ENCODE measurements around the gene GUCY2D.
"Not testable (repeated sequence)": the region's sequence is repeated elsewhere in the genome, so short reads cannot be mapped to it uniquely, and the experiment has no call there.

GUCY2D gene

GRCh38 chr17:8046929-8047768 lies 44.7 kb downstream of the GUCY2D start:
- DNase-seq, result no peak

- no peak for DNase-seq
Observed at GRCh38 chr17:8047769-8048110, 45.3 kb downstream of the GUCY2D start.

- DNase-seq, result no peak
Observed at GRCh38 chr17:8048236-8048635, 45.8 kb downstream of the GUCY2D start.

GRCh38 chr17:8048736-8049135 lies 46.3 kb downstream of the GUCY2D start:
- no peak for DNase-seq

GRCh38 chr17:8051831-8052230 lies 49.4 kb downstream of the GUCY2D start:
- DNase-seq, result no peak

- DNase-seq, result no peak
Observed at GRCh38 chr17:8052256-8053252, 50.1 kb downstream of the GUCY2D start.

GRCh38 chr17:8053600-8053999 lies 51.2 kb downstream of the GUCY2D start:
- no peak for DNase-seq

GRCh38 chr17:8055851-8056231 lies 53.4 kb downstream of the GUCY2D start:
- DNase-seq, result no peak

GRCh38 chr17:8056232-8056975 lies 54.0 kb downstream of the GUCY2D start:
- no peak for DNase-seq

GRCh38 chr17:8056976-8057625 lies 54.7 kb downstream of the GUCY2D start:
- no peak for DNase-seq

GRCh38 chr17:8057691-8058114 lies 55.3 kb downstream of the GUCY2D start:
- peak; percentile 37 for DNase-seq

- DNase-seq, result no peak
Observed at GRCh38 chr17:8059131-8059530, 56.7 kb downstream of the GUCY2D start.

GRCh38 chr17:8060274-8060673 lies 57.9 kb downstream of the GUCY2D start:
- peak; percentile 12 for DNase-seq

GRCh38 chr17:8061851-8062250 lies 59.4 kb downstream of the GUCY2D start:
- DNase-seq, result not testable (repeated sequence)

GRCh38 chr17:8062435-8062806 lies 60.0 kb downstream of the GUCY2D start:
- DNase-seq, result no peak

- no peak for DNase-seq
Observed at GRCh38 chr17:8062807-8063483, 60.5 kb downstream of the GUCY2D start.

- no peak for DNase-seq
Observed at GRCh38 chr17:8063761-8064534, 61.5 kb downstream of the GUCY2D start.

GRCh38 chr17:8064561-8065019 lies 62.2 kb downstream of the GUCY2D start:
- no peak for DNase-seq

- DNase-seq, result no peak
Observed at GRCh38 chr17:8066841-8067775, 64.7 kb downstream of the GUCY2D start.

GRCh38 chr17:8067806-8068205 lies 65.4 kb downstream of the GUCY2D start:
- no peak for DNase-seq
